Tibial nerve (tissue), 4 donors: Measurements from ENCODE around the gene ADD2. TPM values are rescaled to one million over a fixed set of nuclear protein-coding genes. Genes with fewer than 3 reads are reported as not detected.

ENCODE experiments used
- DNase-seq, 2 donors: peaks; one replicate each; pipeline ENCODE4 v3.0.0-alpha.2; 2019; ENCODE audit warnings: low spot score in 2 of 2
- H3K27ac ChIP-seq, 4 donors: fragments of 200-600 bp; sonication (generic) in 3 of 4; one replicate each; pipeline ENCODE4 v1.5.1; 2017 to 2019; ENCODE audit warnings: mild to moderate bottlenecking in 1 of 4
- H3K27me3 ChIP-seq, 2 donors: fragments of 200-600 bp; sonication (generic) in 1 of 2; one replicate each; pipeline versions ENCODE4 v1.5.1 to v1.6.0; 2017 to 2019
- H3K36me3 ChIP-seq, 3 donors: fragments of 200-600 bp; sonication (generic); one replicate each; pipeline ENCODE4 v1.5.1; 2018 to 2019
- H3K4me1 ChIP-seq, 4 donors: fragments of 200-600 bp; sonication (generic) in 3 of 4; one replicate each; pipeline ENCODE4 v1.5.1; 2017 to 2019
- H3K4me3 ChIP-seq, 4 donors: fragments of 200-600 bp; sonication (generic) in 3 of 4; one replicate each; pipeline ENCODE4 v1.5.1; 2017 to 2019; ENCODE audit warnings: mild to moderate bottlenecking in 1 of 4, moderate library complexity in 1 of 4
- H3K9me3 ChIP-seq, 4 donors: fragments of 200-600 bp; sonication (generic) in 3 of 4; one replicate each; pipeline ENCODE4 v1.5.1; 2017 to 2019
- CTCF ChIP-seq, 5 experiments: fragments of 200-600 bp in 3 of 5; fragments of 450-650 bp in 2 of 5; sonication (generic) in 3 of 5; IDR thresholded peaks; one replicate each; pipeline ENCODE4 v1.5.1; 2016 to 2019; ENCODE audit warnings: antibody characterized with exemption in 5 of 5, mild to moderate bottlenecking in 3 of 5, moderate library complexity in 2 of 5
- EP300 ChIP-seq, 2 donors: sonication (generic); formaldehyde crosslinking; IDR thresholded peaks; one replicate each; pipeline ENCODE4 v1.6.1; 2017; ENCODE audit warnings: antibody characterized with exemption in 2 of 2, mild to moderate bottlenecking in 1 of 2
- POLR2A ChIP-seq, 2 donors: fragments of 450-650 bp; IDR thresholded peaks; one replicate each; pipeline ENCODE4 v1.6.1; 2017; ENCODE audit warnings: antibody characterized with exemption in 2 of 2, mild to moderate bottlenecking in 2 of 2, moderate library complexity in 2 of 2
- WGBS, 2 donors: methylation state at CpG; one replicate each; pipeline ENCODE4 v1.1.5; 2018; 5-methylcytosine and 5-hydroxymethylcytosine counted together
- total RNA-seq, 4 donors: library from RNA; depleted of rRNA; stranded (reverse); fragments of >200 nt; gene quantifications; one replicate each; pipeline ENCODE4 v1.1.0, GENCODE V29; 2016

Gene ADD2
- total RNA-seq, 4 donors from 2014 or later, result 0.63 to 6.0 (median 3.2) TPM

GRCh38 chr2:70719231-70719630 lies 48.8 kb downstream of the ADD2 start:
- DNase-seq, result no peak
- TF ChIP-seq CTCF (IDR thresholded peaks at IDR 0.05) (no peak), EP300 (IDR thresholded peaks at IDR 0.05) (no peak), POLR2A (IDR thresholded peaks at IDR 0.05) (no peak)
- Histone ChIP-seq H3K4me1 (no peaks in the 10 kb centered on the region), H3K27ac (no peak overlapping the region), H3K4me3 (no peak overlapping the region), H3K9me3 (no peaks in the 10 kb centered on the region), H3K27me3 (no peaks in the 10 kb centered on the region), H3K36me3 (no peaks in the 10 kb centered on the region)
- WGBS, 2 donors, result 75 to 84% methylated on average over 3 of the region's 3 CpGs

- no peaks in the 10 kb centered on the region for H3K9me3 ChIP-seq
- H3K36me3 ChIP-seq, result no peaks in the 10 kb centered on the region
- 92 to 94% methylated on average over 2 of the region's 2 CpGs for WGBS, 2 donors
- no peak overlapping the region for H3K27ac ChIP-seq
- TF ChIP-seq CTCF (IDR thresholded peaks at IDR 0.05) (no peak), EP300 (IDR thresholded peaks at IDR 0.05) (no peak), POLR2A (IDR thresholded peaks at IDR 0.05) (no peak)
- H3K4me1 ChIP-seq, result no peaks in the 10 kb centered on the region
- no peak overlapping the region for H3K4me3 ChIP-seq
- no peaks in the 10 kb centered on the region for H3K27me3 ChIP-seq
- no peak for DNase-seq
Measured at GRCh38 chr2:70718736-70719135, 49.3 kb downstream of the ADD2 start.

GRCh38 chr2:70718241-70718640 lies 49.8 kb downstream of the ADD2 start:
- DNase-seq, result no peak
- Histone ChIP-seq H3K9me3 (no peaks in the 10 kb centered on the region), H3K27me3 (no peaks in the 10 kb centered on the region), H3K4me3 (no peak overlapping the region), H3K27ac (no peak overlapping the region), H3K4me1 (no peaks in the 10 kb centered on the region), H3K36me3 (no peaks in the 10 kb centered on the region)
- 66 to 73% methylated on average over 2 of the region's 2 CpGs for WGBS, 2 donors
- TF ChIP-seq CTCF (IDR thresholded peaks at IDR 0.05), result no peak
- no peak for TF ChIP-seq EP300 (IDR thresholded peaks at IDR 0.05)
- no peak for TF ChIP-seq POLR2A (IDR thresholded peaks at IDR 0.05)

GRCh38 chr2:70717431-70718038 lies 50.5 kb downstream of the ADD2 start:
- no peaks in the 10 kb centered on the region for H3K9me3 ChIP-seq
- no peak for DNase-seq
- H3K4me3 ChIP-seq, result no peak overlapping the region
- no peaks in the 10 kb centered on the region for H3K4me1 ChIP-seq
- no peaks in the 10 kb centered on the region for H3K27me3 ChIP-seq
- TF ChIP-seq EP300 (IDR thresholded peaks at IDR 0.05) (no peak), POLR2A (IDR thresholded peaks at IDR 0.05) (no peak), CTCF (IDR thresholded peaks at IDR 0.05) (no peak)
- H3K27ac ChIP-seq, result no peak overlapping the region
- 79 to 83% methylated on average over 7 of the region's 7 CpGs for WGBS, 2 donors
- no peaks in the 10 kb centered on the region for H3K36me3 ChIP-seq

- no peaks in the 10 kb centered on the region for H3K9me3 ChIP-seq
- H3K4me3 ChIP-seq, result no peak overlapping the region
- TF ChIP-seq CTCF (IDR thresholded peaks at IDR 0.05), result no peak
- no peak for TF ChIP-seq EP300 (IDR thresholded peaks at IDR 0.05)
- no peak for TF ChIP-seq POLR2A (IDR thresholded peaks at IDR 0.05)
- H3K36me3 ChIP-seq, result no peaks in the 10 kb centered on the region
- H3K27ac ChIP-seq, result no peak overlapping the region
- 81 to 91% methylated on average over 3 of the region's 3 CpGs for WGBS, 2 donors
- DNase-seq, result no peak
- no peaks in the 10 kb centered on the region for H3K4me1 ChIP-seq
- no peaks in the 10 kb centered on the region for H3K27me3 ChIP-seq
Measured at GRCh38 chr2:70716951-70717350, 51.0 kb downstream of the ADD2 start.
